ENCODE measurements around the gene PUSL1.

The PUSL1 gene

GRCh38 chr1:1335283-1335682 lies 26.9 kb downstream of the PUSL1 start:
- TF ChIP-seq GATA2 (IDR thresholded peaks at IDR 0.05; ENCODE audit: low read depth, low read length) (no peak), GATA3 (IDR thresholded peaks at IDR 0.05; ENCODE audit: low read depth, low read length) (no peak)

- TF ChIP-seq GATA2 (IDR thresholded peaks at IDR 0.05; ENCODE audit: low read depth, low read length), result no peak
- TF ChIP-seq GATA3 (IDR thresholded peaks at IDR 0.05; ENCODE audit: low read depth, low read length), result no peak
Observed at GRCh38 chr1:1335792-1336248, 27.4 kb downstream of the PUSL1 start.

GRCh38 chr1:1336446-1336845 lies 28.0 kb downstream of the PUSL1 start:
- no peak for TF ChIP-seq GATA3 (IDR thresholded peaks at IDR 0.05; ENCODE audit: low read depth, low read length)
- no peak for TF ChIP-seq GATA2 (IDR thresholded peaks at IDR 0.05; ENCODE audit: low read depth, low read length)

- TF ChIP-seq GATA3 (IDR thresholded peaks at IDR 0.05; ENCODE audit: low read depth, low read length) (no peak), GATA2 (IDR thresholded peaks at IDR 0.05; ENCODE audit: low read depth, low read length) (no peak)
Observed at GRCh38 chr1:1336931-1337792, 28.8 kb downstream of the PUSL1 start.

- TF ChIP-seq GATA3 (IDR thresholded peaks at IDR 0.05; ENCODE audit: low read depth, low read length), result no peak
- no peak for TF ChIP-seq GATA2 (IDR thresholded peaks at IDR 0.05; ENCODE audit: low read depth, low read length)
Observed at GRCh38 chr1:1337793-1338147, 29.4 kb downstream of the PUSL1 start.

GRCh38 chr1:1338278-1338677 lies 29.9 kb downstream of the PUSL1 start:
- TF ChIP-seq GATA3 (IDR thresholded peaks at IDR 0.05; ENCODE audit: low read depth, low read length), result no peak
- TF ChIP-seq GATA2 (IDR thresholded peaks at IDR 0.05; ENCODE audit: low read depth, low read length), result no peak

GRCh38 chr1:1340185-1340584 lies 31.8 kb downstream of the PUSL1 start:
- TF ChIP-seq GATA3 (IDR thresholded peaks at IDR 0.05; ENCODE audit: low read depth, low read length) (no peak), GATA2 (IDR thresholded peaks at IDR 0.05; ENCODE audit: low read depth, low read length) (no peak)

- no peak for TF ChIP-seq GATA2 (IDR thresholded peaks at IDR 0.05; ENCODE audit: low read depth, low read length)
- TF ChIP-seq GATA3 (IDR thresholded peaks at IDR 0.05; ENCODE audit: low read depth, low read length), result no peak
Observed at GRCh38 chr1:1340791-1341548, 32.6 kb downstream of the PUSL1 start.

GRCh38 chr1:1341549-1342021 lies 33.2 kb downstream of the PUSL1 start:
- TF ChIP-seq GATA3 (IDR thresholded peaks at IDR 0.05; ENCODE audit: low read depth, low read length) (no peak), GATA2 (IDR thresholded peaks at IDR 0.05; ENCODE audit: low read depth, low read length) (no peak)

- TF ChIP-seq GATA3 (IDR thresholded peaks at IDR 0.05; ENCODE audit: low read depth, low read length), result no peak
- TF ChIP-seq GATA2 (IDR thresholded peaks at IDR 0.05; ENCODE audit: low read depth, low read length), result no peak
Observed at GRCh38 chr1:1342061-1342562, 33.7 kb downstream of the PUSL1 start.

- no peak for TF ChIP-seq GATA3 (IDR thresholded peaks at IDR 0.05; ENCODE audit: low read depth, low read length)
- no peak for TF ChIP-seq GATA2 (IDR thresholded peaks at IDR 0.05; ENCODE audit: low read depth, low read length)
Observed at GRCh38 chr1:1342584-1343115, 34.3 kb downstream of the PUSL1 start.

- no peak for TF ChIP-seq GATA2 (IDR thresholded peaks at IDR 0.05; ENCODE audit: low read depth, low read length)
- TF ChIP-seq GATA3 (IDR thresholded peaks at IDR 0.05; ENCODE audit: low read depth, low read length), result no peak
Observed at GRCh38 chr1:1343811-1344421, 35.5 kb downstream of the PUSL1 start.

- TF ChIP-seq GATA2 (IDR thresholded peaks at IDR 0.05; ENCODE audit: low read depth, low read length) (no peak), GATA3 (IDR thresholded peaks at IDR 0.05; ENCODE audit: low read depth, low read length) (no peak)
Observed at GRCh38 chr1:1344655-1345361, 36.4 kb downstream of the PUSL1 start.

Data from SH-SY5Y (cell line).